HepG2 (cell line): ENCODE results near the gene HERC6. TPM values are rescaled to one million over a fixed set of nuclear protein-coding genes. Genes with fewer than 3 reads are reported as not detected.

ENCODE experiments used
- ATAC-seq: fragments of 200-7000 bp; cut with Tn5 transposase; 3 replicates; pipeline ENCODE4 v1.9.1; 2020; ENCODE audit warnings: mild to moderate bottlenecking, moderate library complexity
- BruUV-seq: library from RNA; stranded (reverse); fragments of 400-500 nt; replicated peaks from 2 replicates; lab custom pipeline; 2021; lab: Mats Ljungman, UMichigan
- CTCF ChIA-PET: fragments of 300-600 bp; formaldehyde crosslinking; extraction: SDS; loops from one replicate; lab custom pipeline; 2021; ENCODE audit warnings: low total read pairs, inconsistent platforms, low intra/inter-chr PET ratio; lab: Yijun Ruan, JAX
- POLR2A ChIA-PET: fragments of 350-600 bp; sonication (Branson Sonifier 250); formaldehyde crosslinking; loops from one replicate; lab custom pipeline; 2020; ENCODE audit warnings: antibody characterized with exemption, inconsistent platforms; lab: Yijun Ruan, JAX
- DNase-seq: peaks from one replicate; pipeline ENCODE4 v3.0.0-alpha.2; 2015; ENCODE audit warnings: low spot score
- FAIRE-seq: peaks from 3 replicates; lab custom pipeline; 2011; peaks lifted over from hg19 to GRCh38; lab: Jason Lieb, UNC
- H2AFZ ChIP-seq: one replicate; pipeline ENCODE4 v1.6.1; 2011; ENCODE audit warnings: low read length, inconsistent platforms
- H3K27ac ChIP-seq: fragments of 300-600 bp; 3 replicates; pipeline ENCODE4 v1.8.0; 2011; ENCODE audit warnings: mixed run types, mild to moderate bottlenecking, mixed read lengths, low read length, inconsistent platforms; ENCODE audit not compliant: insufficient read depth; ENCODE audit errors: extremely low read length
- H3K27me3 ChIP-seq, 2 experiments: fragments of 200-600 bp in 1 of 2; 2 replicates in 1 of 2; 3 replicates in 1 of 2; pipeline versions ENCODE4 v1.6.0 to v1.8.0; 2011; ENCODE audit warnings: low read length in 2 of 2, mild to moderate bottlenecking in 2 of 2, moderate library complexity in 2 of 2, inconsistent platforms in 1 of 2; ENCODE audit not compliant: insufficient read depth in 2 of 2, control insufficient read depth in 1 of 2
- H3K36me3 ChIP-seq, 2 experiments: fragments of 200-600 bp in 1 of 2; replicated peaks in 1 of 2; 2 replicates in 1 of 2; 3 replicates in 1 of 2; pipeline versions ENCODE4 v1.5.1 to v1.8.0; 2011; ENCODE audit warnings: low read length in 2 of 2, inconsistent platforms in 1 of 2; ENCODE audit not compliant: insufficient read depth in 2 of 2, control insufficient read depth in 1 of 2
- H3K4me1 ChIP-seq: 2 replicates; pipeline ENCODE4 v1.5.1; 2012; ENCODE audit warnings: low read length, inconsistent platforms; ENCODE audit not compliant: insufficient read depth
- H3K4me2 ChIP-seq: 2 replicates; pipeline ENCODE4 v1.6.0; 2011; ENCODE audit warnings: low read depth, low read length, inconsistent platforms
- H3K4me3 ChIP-seq, 3 experiments: fragments of 200-600 bp in 1 of 3; sonication (generic), shearing (Covaris generic) in 1 of 3; replicated peaks in 1 of 3; 2 replicates each; pipeline ENCODE4 v1.5.1; 2011 to 2016; ENCODE audit warnings: low read length in 3 of 3, inconsistent platforms in 2 of 3, low read depth in 2 of 3, mild to moderate bottlenecking in 2 of 3, control low read depth in 1 of 3, mixed read lengths in 1 of 3; ENCODE audit not compliant: insufficient read depth in 1 of 3
- H3K79me2 ChIP-seq: one replicate; pipeline ENCODE4 v1.6.1; 2011; ENCODE audit warnings: low read length, inconsistent platforms; ENCODE audit not compliant: insufficient read depth
- H3K9ac ChIP-seq: 2 replicates; pipeline ENCODE4 v1.6.0; 2011; ENCODE audit warnings: mild to moderate bottlenecking, low read depth, low read length, inconsistent platforms; ENCODE audit not compliant: insufficient read depth
- H3K9me3 ChIP-seq: 2 replicates; pipeline ENCODE4 v1.5.1; 2012; ENCODE audit warnings: mild to moderate bottlenecking, low read length
- H4K20me1 ChIP-seq: 2 replicates; pipeline ENCODE4 v1.6.0; 2011; ENCODE audit warnings: inconsistent platforms, mild to moderate bottlenecking, low read length, moderate library complexity; ENCODE audit not compliant: insufficient read depth
- ADNP ChIP-seq: sonication (generic); formaldehyde crosslinking; IDR thresholded peaks from 2 replicates; pipeline ENCODE4 v1.4.0; 2020; ENCODE audit warnings: missing genetic modification reagents
- ATF7 ChIP-seq, 2 experiments: fragments of 450-650 bp in 1 of 2; sonication (generic) in 1 of 2; formaldehyde crosslinking in 1 of 2; IDR thresholded peaks; 2 replicates each; pipeline versions ENCODE4 v1.4.0 to v1.6.1; 2016 to 2020; ENCODE audit warnings: antibody characterized with exemption in 1 of 2, mild to moderate bottlenecking in 1 of 2, missing genetic modification reagents in 1 of 2
- CBX1 ChIP-seq: IDR thresholded peaks from one replicate; pipeline ENCODE4 v1.6.1; 2016; ENCODE audit warnings: antibody characterized with exemption, low read depth
- GPN1 ChIP-seq: sonication (generic); formaldehyde crosslinking; IDR thresholded peaks from 2 replicates; pipeline ENCODE4 v1.5.1; 2020; ENCODE audit warnings: missing genetic modification reagents, borderline replicate concordance
- IRF9 ChIP-seq: sonication (generic); formaldehyde crosslinking; IDR thresholded peaks from 2 replicates; pipeline ENCODE4 v1.8.0; 2022; ENCODE audit warnings: missing genetic modification reagents, mild to moderate bottlenecking, borderline replicate concordance
- NFKB2 ChIP-seq: sonication (generic); formaldehyde crosslinking; IDR thresholded peaks from 2 replicates; pipeline ENCODE4 v1.4.0; 2020; ENCODE audit warnings: missing genetic modification reagents, borderline replicate concordance
- POGZ ChIP-seq: sonication (generic); formaldehyde crosslinking; IDR thresholded peaks from 2 replicates; pipeline ENCODE4 v1.4.0; 2020; ENCODE audit warnings: mild to moderate bottlenecking, missing genetic modification reagents
- RFX5 ChIP-seq: IDR thresholded peaks from 2 replicates; pipeline ENCODE4 v1.6.1; 2011; ENCODE audit warnings: low read depth, low read length, improper control_type of control experiment
- RFXAP ChIP-seq: sonication (generic); formaldehyde crosslinking; IDR thresholded peaks from 2 replicates; pipeline ENCODE4 v1.4.0; 2020; ENCODE audit warnings: missing genetic modification reagents, borderline replicate concordance
- SP4 ChIP-seq: sonication (generic); formaldehyde crosslinking; IDR thresholded peaks from 2 replicates; pipeline ENCODE4 v1.8.1; 2023; ENCODE audit warnings: mild to moderate bottlenecking, missing genetic modification reagents
- TBX3 ChIP-seq: fragments of 450-650 bp; IDR thresholded peaks from 2 replicates; pipeline ENCODE4 v1.6.1; 2017; ENCODE audit warnings: antibody characterized with exemption, mild to moderate bottlenecking, inconsistent platforms, borderline replicate concordance
- YEATS2 ChIP-seq: sonication (generic); formaldehyde crosslinking; IDR thresholded peaks from 2 replicates; pipeline ENCODE4 v1.4.0; 2020; ENCODE audit warnings: missing genetic modification reagents, borderline replicate concordance
- ZMYM4 ChIP-seq: sonication (generic); formaldehyde crosslinking; IDR thresholded peaks from 2 replicates; pipeline ENCODE4 v1.8.1; 2023; ENCODE audit warnings: mild to moderate bottlenecking, missing genetic modification reagents
- ZNF280B ChIP-seq: sonication (generic); formaldehyde crosslinking; IDR thresholded peaks from 2 replicates; pipeline ENCODE4 v1.5.0; 2020; ENCODE audit warnings: missing genetic modification reagents, mild to moderate bottlenecking, borderline replicate concordance
- ZNF7 ChIP-seq: IDR thresholded peaks from 2 replicates; pipeline ENCODE4 v1.6.1; 2016; ENCODE audit warnings: missing biosample characterization, missing genetic modification reagents
- WGBS: methylation state at CpG from one replicate; pipeline ENCODE4 v1.1.6; 2017; ENCODE audit warnings: low lambda C conversion rate; 5-methylcytosine and 5-hydroxymethylcytosine counted together
- in situ Hi-C: cut with HindIII; loops from 2 replicates; pipeline ENCODE4 v1.10.0; 2017; ENCODE audit warnings: low pct_unique_long_range_greater_than_20kb; ENCODE audit not compliant: extremely low pct_ligation_motif_present
- intact Hi-C: fragments of 100-400 bp; cut with micrococcal nuclease; formaldehyde crosslinking; loops from one replicate; pipeline ENCODE4 v1.10.0; 2022; ENCODE audit not compliant: unreplicated experiment
- polyA plus RNA-seq, 8 experiments: library from polyadenylated mRNA; depleted of rRNA in 3 of 8; stranded (reverse) in 7 of 8; unstranded in 1 of 8; fragments of >200 nt; fragmentation: Illumina TruSeq in 4 of 8; extraction: Trizol in 4 of 8; gene quantifications; 2 replicates each; pipeline versions ENCODE4 v1.2.1 to v1.2.3, GENCODE V29; 2011 to 2016; ENCODE audit warnings: low read depth in 4 of 8, missing spikeins in 1 of 8, mixed read lengths in 1 of 8; ENCODE audit not compliant: insufficient read depth in 1 of 8
- total RNA-seq, 5 experiments: library from RNA; depleted of rRNA; stranded (reverse); fragments of >200 nt; fragmentation: Illumina TruSeq; extraction: Trizol; gene quantifications; 2 replicates each; pipeline ENCODE4 v1.2.3, GENCODE V29; 2016; ENCODE audit warnings: low read depth in 1 of 5

The HERC6 gene
- total and polyA plus RNA-seq, 2 of the 13 experiments (the other 11 are each of a cell fraction or from before 2014, with no cell fraction given): 0.50 to 2.0 TPM

GRCh38 chr4:88451205-88451604, 72.6 kb downstream of the HERC6 start:
- Histone ChIP-seq H3K79me2 (no peaks in the 10 kb centered on the region), H3K4me2 (no peak overlapping the region), H3K4me3 (no peak overlapping the region), H3K27ac (no peak overlapping the region), H3K4me1 (no peaks in the 10 kb centered on the region), H4K20me1 (no peaks in the 10 kb centered on the region), H3K9ac (no peak overlapping the region), H3K9me3 (no peaks in the 10 kb centered on the region), H2AFZ (no peak overlapping the region), H3K27me3 (peaks cover 0 to 9% of the 10 kb centered on the region in 2 experiments; a peak in 1 of 5 replicates), H3K36me3 (no peaks in the 10 kb centered on the region)
- ATAC-seq (no peak), DNase-seq (no peak), FAIRE-seq (no peak)
- WGBS: 0% methylated on average over 2 of the region's 2 CpGs
- no peak for TF ChIP-seq IRF9 (CRISPR knock-in tag)
- TF ChIP-seq YEATS2 (CRISPR knock-in tag): no peak
- no peak for TF ChIP-seq CBX1
- no peak for TF ChIP-seq ADNP
- no peak for TF ChIP-seq GPN1
- no peak for TF ChIP-seq ZMYM4 (CRISPR knock-in tag)
- no peak for TF ChIP-seq RFX5
- no peak for TF ChIP-seq NFKB2 (CRISPR knock-in tag)
- TF ChIP-seq TBX3: no peak
- TF ChIP-seq SP4: no peak
- no peak for TF ChIP-seq ATF7 (IDR thresholded peaks at IDR 0.05)
- TF ChIP-seq ATF7 (CRISPR knock-in tag; IDR thresholded peaks at IDR 0.05): no peak
- TF ChIP-seq RFXAP (CRISPR knock-in tag): no peak
- no peak for TF ChIP-seq ZNF7 (CRISPR knock-in tag)
- no peak for TF ChIP-seq POGZ (CRISPR knock-in tag)
- no peak for TF ChIP-seq ZNF280B (CRISPR knock-in tag)
- ChIA-PET CTCF (no interaction called here), POLR2A (no interaction called here)
- intact Hi-C loops: no loop called here
- in situ Hi-C loops: no loop called here
- BruUV-seq: no TSS peak
